HG02973 (cell line): ENCODE measurements around the gene SAMD11.

Experiments
- ATAC-seq: cut with Tn5 transposase; IDR thresholded peaks from one replicate; pipeline ENCODE4 v1.9.1; 2021; ENCODE audit warnings: moderate library complexity; ENCODE audit not compliant: unreplicated experiment

Gene SAMD11

GRCh38 chr1:930633-931138 lies 7.0 kb downstream of the SAMD11 start:
- ATAC-seq = no peak

- no peak for ATAC-seq
Observed at GRCh38 chr1:931380-932172, 7.9 kb downstream of the SAMD11 start.

GRCh38 chr1:932173-932510 lies 8.4 kb downstream of the SAMD11 start:
- ATAC-seq = no peak

GRCh38 chr1:932776-933602 lies 9.3 kb downstream of the SAMD11 start:
- ATAC-seq = no peak

GRCh38 chr1:933603-933940 lies 9.8 kb downstream of the SAMD11 start:
- ATAC-seq = no peak

GRCh38 chr1:934991-935750 lies 11.4 kb downstream of the SAMD11 start:
- ATAC-seq = no peak

GRCh38 chr1:935751-936231 lies 12.1 kb downstream of the SAMD11 start:
- no peak for ATAC-seq

GRCh38 chr1:936348-937264 lies 12.9 kb downstream of the SAMD11 start:
- no peak for ATAC-seq

- ATAC-seq = no peak
Observed at GRCh38 chr1:937521-937920, 13.8 kb downstream of the SAMD11 start.

GRCh38 chr1:938088-938683 lies 14.5 kb downstream of the SAMD11 start:
- ATAC-seq = no peak

- ATAC-seq = no peak
Observed at GRCh38 chr1:938711-939489, 15.2 kb downstream of the SAMD11 start.

- ATAC-seq = no peak
Observed at GRCh38 chr1:939511-940106, 15.9 kb downstream of the SAMD11 start.

- ATAC-seq = no peak
Observed at GRCh38 chr1:940107-941014, 16.6 kb downstream of the SAMD11 start.

GRCh38 chr1:941015-941587 lies 17.4 kb downstream of the SAMD11 start:
- no peak for ATAC-seq

- ATAC-seq = no peak
Observed at GRCh38 chr1:941588-942383, 18.1 kb downstream of the SAMD11 start.

- ATAC-seq = no peak
Observed at GRCh38 chr1:942411-942821, 18.7 kb downstream of the SAMD11 start.
